K562 (cell line): ENCODE data around the gene DHRS3. TPM values are rescaled to one million over a fixed set of nuclear protein-coding genes. Genes with fewer than 3 reads are reported as not detected.

Source experiments
- ARID3B ChIP-seq: fragments of 250-450 bp; sonication (Bioruptor Pico); IDR thresholded peaks from 2 replicates; pipeline ENCODE4 v1.4.0; 2020; ENCODE audit warnings: borderline replicate concordance
- BRD9 ChIP-seq: fragments of 450-650 bp; IDR thresholded peaks from 2 replicates; pipeline ENCODE4 v1.6.1; 2018; ENCODE audit warnings: low read depth; ENCODE audit not compliant: partially characterized antibody
- CC2D1A ChIP-seq: fragments of 450-650 bp; IDR thresholded peaks from 2 replicates; pipeline ENCODE4 v1.6.1; 2017; ENCODE audit warnings: mild to moderate bottlenecking
- HIVEP1 ChIP-seq: fragments of 250-450 bp; sonication (Bioruptor Pico); IDR thresholded peaks from 2 replicates; pipeline ENCODE4 v1.4.0; 2020; ENCODE audit warnings: mild to moderate bottlenecking
- MLX ChIP-seq, 2 experiments: fragments of 450-650 bp in 1 of 2; sonication (generic) in 1 of 2; formaldehyde crosslinking; conservative IDR thresholded peaks; 2 replicates each; pipeline versions ENCODE4 v1.4.0 to v1.8.1; 2020 to 2022; ENCODE audit warnings: mild to moderate bottlenecking in 1 of 2, missing genetic modification reagents in 1 of 2
- MTA1 ChIP-seq: fragments of 450-650 bp; IDR thresholded peaks from 2 replicates; pipeline ENCODE4 v1.6.1; 2017; ENCODE audit warnings: borderline replicate concordance
- NCOR1 ChIP-seq: fragments of 450-650 bp; IDR thresholded peaks from 2 replicates; pipeline ENCODE4 v1.6.1; 2016; ENCODE audit warnings: mild to moderate bottlenecking, moderate library complexity
- NEUROD1 ChIP-seq: fragments of 150-350 bp; IDR thresholded peaks from 2 replicates; pipeline ENCODE4 v1.6.1; 2014; ENCODE audit warnings: borderline replicate concordance, low read length, low read depth; ENCODE audit not compliant: partially characterized antibody
- NR4A1 ChIP-seq, 2 experiments: fragments of 250-450 bp in 1 of 2; fragments of 450-650 bp in 1 of 2; sonication (Bioruptor Pico) in 1 of 2; IDR thresholded peaks; 2 replicates each; pipeline versions ENCODE4 v1.4.0 to v1.6.1; 2016 to 2020; ENCODE audit warnings: mild to moderate bottlenecking in 2 of 2, missing compliant biosample characterization in 1 of 2, missing genetic modification characterization in 1 of 2, moderate library complexity in 1 of 2
- PHF8 ChIP-seq: fragments of 200-600 bp; sonication (generic); IDR thresholded peaks from 2 replicates; pipeline ENCODE4 v1.6.1; 2012; ENCODE audit warnings: mixed run types, mild to moderate bottlenecking, inconsistent platforms, low read length, moderate library complexity, borderline replicate concordance
- PYGO2 ChIP-seq: fragments of 450-650 bp; IDR thresholded peaks from 2 replicates; pipeline ENCODE4 v1.6.1; 2016; ENCODE audit warnings: mild to moderate bottlenecking, missing genetic modification characterization, moderate library complexity, missing compliant biosample characterization
- SETDB1 ChIP-seq: IDR thresholded peaks from one replicate; pipeline ENCODE4 v1.6.1; 2012; ENCODE audit warnings: low read length, control low read depth, inconsistent platforms
- SMAD3 ChIP-seq: fragments of 450-650 bp; formaldehyde crosslinking; conservative IDR thresholded peaks from 2 replicates; pipeline ENCODE4 v1.4.0; 2020; ENCODE audit warnings: mild to moderate bottlenecking
- SMARCB1 ChIP-seq: IDR thresholded peaks from 2 replicates; pipeline ENCODE4 v1.6.1; 2011; ENCODE audit warnings: improper control_type of control experiment, low read depth; ENCODE audit not compliant: insufficient read length
- SRSF3 ChIP-seq: fragments of 200-400 bp; formaldehyde crosslinking; IDR thresholded peaks from 2 replicates; pipeline ENCODE4 v1.6.1; 2016; ENCODE audit warnings: mild to moderate bottlenecking, low read length, moderate library complexity; ENCODE audit not compliant: insufficient read depth
- TAF1 ChIP-seq: IDR thresholded peaks from 2 replicates; pipeline ENCODE4 v1.6.1; 2011; ENCODE audit warnings: mild to moderate bottlenecking, low read length, moderate library complexity; ENCODE audit not compliant: insufficient read depth, control insufficient read depth, severe bottlenecking; ENCODE audit errors: extremely low read depth
- TCF3 ChIP-seq: sonication (generic); formaldehyde crosslinking; IDR thresholded peaks from 2 replicates; pipeline ENCODE4 v1.4.0; 2020; ENCODE audit warnings: mild to moderate bottlenecking, missing genetic modification reagents
- TCFL5 ChIP-seq: fragments of 250-450 bp; sonication (Bioruptor Pico); conservative IDR thresholded peaks from 2 replicates; pipeline ENCODE4 v1.6.1; 2021; ENCODE audit warnings: mild to moderate bottlenecking, moderate library complexity, matching md5 sums
- ZEB2 ChIP-seq: fragments of 450-650 bp; IDR thresholded peaks from 2 replicates; pipeline ENCODE4 v1.6.1; 2016
- ZFPM2 ChIP-seq: fragments of 250-450 bp; sonication (Bioruptor Pico); IDR thresholded peaks from 2 replicates; pipeline ENCODE4 v1.5.1; 2022; ENCODE audit warnings: mild to moderate bottlenecking
- ZKSCAN8 ChIP-seq: fragments of 200-800 bp; sonication (Bioruptor generic); IDR thresholded peaks from 2 replicates; pipeline ENCODE4 v1.6.1; 2016; ENCODE audit warnings: missing genetic modification characterization, missing compliant biosample characterization
- ZNF175 ChIP-seq: fragments of 200-800 bp; sonication (Bioruptor generic); IDR thresholded peaks from 2 replicates; pipeline ENCODE4 v1.6.1; 2016; ENCODE audit warnings: low read depth, mild to moderate bottlenecking, missing genetic modification characterization, missing compliant biosample characterization
- ZNF224 ChIP-seq: sonication (generic); formaldehyde crosslinking; IDR thresholded peaks from 2 replicates; pipeline ENCODE4 v1.8.0; 2022; ENCODE audit warnings: mild to moderate bottlenecking, missing genetic modification reagents
- ZNF239 ChIP-seq: fragments of 250-450 bp; sonication (Bioruptor Pico); IDR thresholded peaks from 2 replicates; pipeline ENCODE4 v1.4.0; 2020; ENCODE audit warnings: mild to moderate bottlenecking
- ZNF282 ChIP-seq: sonication (generic); formaldehyde crosslinking; IDR thresholded peaks from 2 replicates; pipeline ENCODE4 v1.8.1; 2023; ENCODE audit warnings: missing genetic modification reagents
- polyA plus RNA-seq, 8 experiments: library from polyadenylated mRNA; depleted of rRNA in 4 of 8; stranded (reverse) in 5 of 8; unstranded in 3 of 8; fragments of >200 nt; fragmentation: Nextera tagmentation in 2 of 8; fragmentation: Illumina TruSeq in 1 of 8; extraction: Ambion mirVana in 2 of 8; extraction: Trizol in 1 of 8; gene quantifications; 2 replicates each; pipeline versions ENCODE4 v1.2.1 to v1.2.3, GENCODE V29; 2011 to 2014; ENCODE audit warnings: inconsistent platforms in 1 of 8, missing spikeins in 1 of 8
- total RNA-seq, 7 experiments: library from RNA; depleted of rRNA in 6 of 7; stranded (reverse); fragments of >200 nt in 6 of 7; fragmentation: Illumina TruSeq in 2 of 7; extraction: Trizol in 2 of 7; gene quantifications; 2 replicates each; pipeline versions ENCODE4 v1.2.1 to v1.2.3, GENCODE V29; 2011 to 2021; ENCODE audit warnings: low replicate concordance in 1 of 7
- TF ChIP-seq, protein P1 (sequence below): sonication (generic); formaldehyde crosslinking; IDR thresholded peaks from 2 replicates; pipeline ENCODE4 v1.8.0; 2023; ENCODE audit warnings: mild to moderate bottlenecking, missing genetic modification reagents

DHRS3 gene
- total and polyA plus RNA-seq, 9 of the 15 experiments (the other 6 are each of a cell fraction or from before 2014, with no cell fraction given) = 21.0 to 116 (median 58.7) TPM

GRCh38 chr1:12619792-12620487 lies 1.9 kb upstream of the DHRS3 start (continued):
- no peak for TF ChIP-seq TCFL5
- TF ChIP-seq ARID3B = no peak
- TF ChIP-seq NR4A1 (CRISPR knock-in tag; IDR thresholded peaks at IDR 0.05) = no peak
- TF ChIP-seq NR4A1 (tag; IDR thresholded peaks at IDR 0.05) = no peak
- 0 out of 2 replicates have a peak, but pooled peaks have one; percentile 31 for TF ChIP-seq ZKSCAN8
- no peak for TF ChIP-seq SMARCB1
- no peak for TF ChIP-seq SMAD3 (CRISPR knock-in tag)
- TF ChIP-seq MLX (CRISPR knock-in tag; conservative IDR thresholded peaks at IDR 0.05) = no peak
- no peak for TF ChIP-seq ZNF224 (CRISPR knock-in tag)
- TF ChIP-seq MTA1 = no peak
- TF ChIP-seq BRD9 = peak; percentile 54
- no peak for TF ChIP-seq SRSF3
- peak; percentile 24; the same call in 1 of the 2 replicates for TF ChIP-seq PHF8
- no peak for TF ChIP-seq SETDB1
- peak; percentile 92 for TF ChIP-seq CC2D1A
- no peak for TF ChIP-seq HIVEP1 (CRISPR knock-in tag)
- no peak for TF ChIP-seq PYGO2 (tag)
- TF ChIP-seq TCF3 (CRISPR knock-in tag) = no peak; the same call in 1 of the 2 replicates
- no peak for TF ChIP-seq NCOR1
- 0 out of 2 replicates have a peak, but pooled peaks have one; percentile 17 for TF ChIP-seq ZFPM2 (CRISPR knock-in tag)
- TF ChIP-seq NEUROD1 = peak; percentile 26
- no peak for TF ChIP-seq ZNF282
- TF ChIP-seq, protein P1, sequence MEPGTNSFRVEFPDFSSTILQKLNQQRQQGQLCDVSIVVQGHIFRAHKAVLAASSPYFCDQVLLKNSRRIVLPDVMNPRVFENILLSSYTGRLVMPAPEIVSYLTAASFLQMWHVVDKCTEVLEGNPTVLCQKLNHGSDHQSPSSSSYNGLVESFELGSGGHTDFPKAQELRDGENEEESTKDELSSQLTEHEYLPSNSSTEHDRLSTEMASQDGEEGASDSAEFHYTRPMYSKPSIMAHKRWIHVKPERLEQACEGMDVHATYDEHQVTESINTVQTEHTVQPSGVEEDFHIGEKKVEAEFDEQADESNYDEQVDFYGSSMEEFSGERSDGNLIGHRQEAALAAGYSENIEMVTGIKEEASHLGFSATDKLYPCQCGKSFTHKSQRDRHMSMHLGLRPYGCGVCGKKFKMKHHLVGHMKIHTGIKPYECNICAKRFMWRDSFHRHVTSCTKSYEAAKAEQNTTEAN (CRISPR knock-in tag) = no peak
- TF ChIP-seq ZEB2 = no peak
- peak; percentile 44 for TF ChIP-seq TAF1
- TF ChIP-seq ZNF239 (CRISPR knock-in tag) = no peak
- no peak for TF ChIP-seq ZNF175 (CRISPR knock-in tag)
